CD4-positive, alpha-beta T cell (primary cell): ENCODE measurements around the gene MEDAG. TPM values are rescaled to one million over a fixed set of nuclear protein-coding genes. Genes with fewer than 3 reads are reported as not detected.

Experiments
- ATAC-seq: fragments of 200-7000 bp; cut with Tn5 transposase; one replicate; pipeline ENCODE4 v1.10.0; 2022; ENCODE audit warnings: mild to moderate bottlenecking; ENCODE audit not compliant: poor library complexity
- CTCF ChIA-PET: fragments of 350-600 bp; sonication (Branson Sonifier 250); formaldehyde crosslinking; loops from one replicate; lab custom pipeline; 2021; ENCODE audit warnings: antibody characterized with exemption, inconsistent platforms; lab: Charles Lee
- POLR2A ChIA-PET: fragments of 350-600 bp; sonication (Branson Sonifier 250); formaldehyde crosslinking; loops from one replicate; lab custom pipeline; 2021; ENCODE audit warnings: antibody characterized with exemption, inconsistent platforms; lab: Charles Lee
- DNase-seq, 14 experiments: peaks; one replicate each; pipeline ENCODE4 v3.0.0-alpha.2; 2013 to 2020; ENCODE audit warnings: mixed read lengths in 2 of 14
- H3K27ac ChIP-seq, 2 donors: one replicate each; pipeline versions ENCODE4 v1.5.1 to v1.7.0; 2013; ENCODE audit warnings: low read length in 2 of 2, low read depth in 1 of 2, mild to moderate bottlenecking in 1 of 2
- H3K27me3 ChIP-seq, 2 experiments: 1 replicate in 1 of 2; 2 replicates in 1 of 2; pipeline versions ENCODE4 v1.6.1 to v1.7.0; 2013; ENCODE audit warnings: low read length in 2 of 2, control low read depth in 1 of 2, mild to moderate bottlenecking in 1 of 2, moderate library complexity in 1 of 2; ENCODE audit not compliant: insufficient read depth in 2 of 2, control insufficient read depth in 1 of 2
- H3K36me3 ChIP-seq: one replicate; pipeline ENCODE4 v1.6.1; 2013; ENCODE audit warnings: low read length, control low read depth; ENCODE audit not compliant: insufficient read depth
- H3K4me1 ChIP-seq: one replicate; pipeline ENCODE4 v1.6.1; 2013; ENCODE audit warnings: low read length, control low read depth; ENCODE audit not compliant: insufficient read depth
- H3K4me3 ChIP-seq: one replicate; pipeline ENCODE4 v1.5.1; 2013; ENCODE audit warnings: mild to moderate bottlenecking, low read length, moderate library complexity
- H3K9me3 ChIP-seq, 2 experiments: 1 replicate in 1 of 2; 2 replicates in 1 of 2; pipeline versions ENCODE4 v1.6.1 to v1.7.0; 2013; ENCODE audit warnings: low read length in 2 of 2, mild to moderate bottlenecking in 2 of 2, control low read depth in 1 of 2, moderate library complexity in 1 of 2; ENCODE audit not compliant: control insufficient read depth in 1 of 2, insufficient read depth in 1 of 2
- H3K27ac Mint-ChIP-seq: one replicate; pipeline ENCODE4 v1.8.0; 2020; ENCODE audit warnings: mixed read lengths
- H3K27me3 Mint-ChIP-seq: one replicate; pipeline ENCODE4 v1.8.0; 2021; ENCODE audit warnings: mixed read lengths
- H3K36me3 Mint-ChIP-seq: one replicate; pipeline ENCODE4 v1.8.0; 2021; ENCODE audit warnings: low read depth, mixed read lengths
- H3K4me1 Mint-ChIP-seq: one replicate; pipeline ENCODE4 v1.8.0; 2021; ENCODE audit warnings: low read depth, mixed read lengths
- H3K4me3 Mint-ChIP-seq: one replicate; pipeline ENCODE4 v1.8.0; 2020; ENCODE audit warnings: mild to moderate bottlenecking, mixed read lengths
- H3K9me3 Mint-ChIP-seq: one replicate; pipeline ENCODE4 v1.8.0; 2020; ENCODE audit warnings: mixed read lengths
- intact Hi-C, 2 experiments: fragments of 100-400 bp; cut with DNase I in 1 of 2; cut with micrococcal nuclease in 1 of 2; formaldehyde crosslinking; loops; one replicate each; pipeline versions ENCODE4 v1.15.1 to v1.9.0; 2023 to 2025; cut with DNase I, micrococcal nuclease
- total RNA-seq, 174 experiments: library from RNA in 2 of 174; stranded (reverse) in 2 of 174; gene quantifications; one replicate each; pipeline ENCODE4 v1.2.3 and lab custom pipeline; 2021 to 2026
- TF ChIP-seq, protein P1 (sequence below): fragments of 200-600 bp; IDR thresholded peaks from one replicate; pipeline ENCODE4 v1.8.0; 2022; ENCODE audit warnings: antibody characterized with exemption, mild to moderate bottlenecking

Gene MEDAG
- total RNA-seq, 2 experiments from 2014 or later = not detected

DNA sequence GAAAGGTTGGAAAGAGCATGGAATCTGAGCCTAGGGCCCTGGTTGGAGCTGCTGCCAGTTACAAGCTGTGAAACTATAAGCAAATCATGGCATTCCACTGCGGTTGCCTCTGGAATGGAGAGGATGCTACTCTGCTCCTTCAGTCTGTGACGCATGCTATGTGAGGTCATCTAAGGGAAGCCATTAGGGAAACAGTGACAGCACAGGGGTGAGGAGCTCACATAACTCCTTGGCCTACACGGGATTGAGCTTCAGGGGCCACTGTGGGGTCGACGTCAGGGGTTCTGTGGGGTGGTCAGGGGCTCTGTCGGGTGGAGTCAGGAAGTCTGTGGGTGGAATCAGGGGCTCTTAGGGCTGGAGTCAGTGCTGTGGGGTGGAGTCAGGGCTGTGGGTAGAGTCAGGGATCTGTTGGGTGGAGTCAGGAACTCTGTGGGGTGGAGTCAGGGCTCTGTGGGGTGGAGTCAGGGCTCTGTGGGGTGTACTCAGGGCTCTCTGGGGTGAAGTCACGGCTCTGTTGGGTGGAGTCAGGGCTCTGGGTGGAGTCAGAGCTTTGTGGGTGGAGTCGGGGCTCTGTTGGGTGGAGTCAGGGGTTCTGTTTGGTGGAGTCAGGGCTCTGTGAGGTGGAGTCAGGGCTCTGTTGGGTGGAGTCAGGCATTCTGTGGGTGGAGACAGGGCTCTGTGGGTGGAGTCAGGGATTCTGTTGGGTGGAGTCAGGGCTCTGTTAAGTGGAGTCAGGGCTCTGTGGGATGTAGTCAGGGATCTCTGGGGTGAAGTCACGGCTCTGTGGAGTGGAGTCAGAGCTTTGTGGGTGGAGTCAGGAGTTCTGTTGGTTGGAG, 35.8 kb upstream of the MEDAG start:
- intact Hi-C loops = no loop called here
- Mint-ChIP-seq H3K4me1 (peaks cover 3% of the 10 kb centered on the region), H3K36me3 (no peaks in the 10 kb centered on the region), H3K4me3 (no peak overlapping the region), H3K27me3 (peaks cover 19% of the 10 kb centered on the region), H3K27ac (no peak overlapping the region), H3K9me3 (no peaks in the 10 kb centered on the region)
- POLR2A ChIA-PET = interaction anchor here (0.8 kb wide), 1 partner anchor 85 kb away, joined by 3 read pairs; no protein-coding TSS in a partner anchor
- H3K36me3 ChIP-seq = no peaks in the 10 kb centered on the region
- peaks cover 3% of the 10 kb centered on the region for H3K4me1 ChIP-seq
- ATAC-seq = peak; percentile 61
- CTCF ChIA-PET = no interaction called here
- H3K27me3 ChIP-seq = peaks cover 0 to 6% of the 10 kb centered on the region in 2 experiments
- TF ChIP-seq, protein P1, sequence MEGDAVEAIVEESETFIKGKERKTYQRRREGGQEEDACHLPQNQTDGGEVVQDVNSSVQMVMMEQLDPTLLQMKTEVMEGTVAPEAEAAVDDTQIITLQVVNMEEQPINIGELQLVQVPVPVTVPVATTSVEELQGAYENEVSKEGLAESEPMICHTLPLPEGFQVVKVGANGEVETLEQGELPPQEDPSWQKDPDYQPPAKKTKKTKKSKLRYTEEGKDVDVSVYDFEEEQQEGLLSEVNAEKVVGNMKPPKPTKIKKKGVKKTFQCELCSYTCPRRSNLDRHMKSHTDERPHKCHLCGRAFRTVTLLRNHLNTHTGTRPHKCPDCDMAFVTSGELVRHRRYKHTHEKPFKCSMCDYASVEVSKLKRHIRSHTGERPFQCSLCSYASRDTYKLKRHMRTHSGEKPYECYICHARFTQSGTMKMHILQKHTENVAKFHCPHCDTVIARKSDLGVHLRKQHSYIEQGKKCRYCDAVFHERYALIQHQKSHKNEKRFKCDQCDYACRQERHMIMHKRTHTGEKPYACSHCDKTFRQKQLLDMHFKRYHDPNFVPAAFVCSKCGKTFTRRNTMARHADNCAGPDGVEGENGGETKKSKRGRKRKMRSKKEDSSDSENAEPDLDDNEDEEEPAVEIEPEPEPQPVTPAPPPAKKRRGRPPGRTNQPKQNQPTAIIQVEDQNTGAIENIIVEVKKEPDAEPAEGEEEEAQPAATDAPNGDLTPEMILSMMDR = no peak
- H3K4me3 ChIP-seq = no peak overlapping the region
- H3K9me3 ChIP-seq = no peaks in the 10 kb centered on the region
- H3K27ac ChIP-seq = no peak overlapping the region
- peak in 4 of 14 experiments; percentile 2 to 56 (median 22) for DNase-seq

DNA sequence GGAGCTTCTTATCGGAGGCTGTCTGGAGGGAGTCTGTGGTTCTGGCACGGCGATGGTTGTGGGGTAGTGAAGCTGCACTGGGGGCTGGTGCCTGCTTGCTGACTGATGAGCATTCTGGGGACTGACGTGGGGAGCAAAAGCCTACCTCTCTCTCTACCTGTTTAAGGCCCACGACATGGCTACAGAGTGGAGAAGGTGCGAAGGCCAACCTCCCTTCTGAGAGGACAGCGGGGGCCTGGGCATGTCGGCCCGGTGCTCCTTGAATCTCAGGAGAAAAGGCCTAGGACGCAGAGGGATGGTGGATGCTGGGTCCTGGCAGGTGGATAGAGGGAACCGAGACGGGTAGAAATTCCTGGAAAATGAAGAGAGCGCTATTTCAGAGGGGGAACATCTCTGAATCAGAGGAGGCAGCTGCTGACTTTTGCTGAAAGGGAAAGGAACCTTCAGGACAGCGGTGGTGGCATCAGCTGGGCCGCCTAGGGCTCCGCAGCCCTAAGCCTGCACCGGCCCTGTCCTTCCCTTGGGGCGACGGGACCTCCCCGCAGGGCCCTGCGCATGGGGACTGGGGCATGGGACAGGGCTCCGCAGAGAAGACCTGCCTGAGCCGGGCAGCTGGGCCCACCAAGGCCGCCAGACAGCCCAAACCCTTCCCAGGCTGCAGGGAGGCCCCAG, 35.0 kb upstream of the MEDAG start:
- Histone ChIP-seq H3K27me3 (peaks cover 0 to 5% of the 10 kb centered on the region in 2 experiments), H3K4me1 (no peaks in the 10 kb centered on the region), H3K36me3 (no peaks in the 10 kb centered on the region), H3K9me3 (no peaks in the 10 kb centered on the region), H3K27ac (no peak overlapping the region), H3K4me3 (no peak overlapping the region)
- intact Hi-C loops = no loop called here
- TF ChIP-seq, protein P1 = no peak
- H3K27me3 Mint-ChIP-seq = peaks cover 20% of the 10 kb centered on the region
- no peak overlapping the region for H3K4me3 Mint-ChIP-seq
- POLR2A ChIA-PET = no interaction called here
- no peak overlapping the region for H3K27ac Mint-ChIP-seq
- CTCF ChIA-PET = no interaction called here
- DNase-seq = no peak
- no peak for ATAC-seq
- no peaks in the 10 kb centered on the region for H3K9me3 Mint-ChIP-seq
- no peaks in the 10 kb centered on the region for H3K36me3 Mint-ChIP-seq
- H3K4me1 Mint-ChIP-seq = no peaks in the 10 kb centered on the region

DNA sequence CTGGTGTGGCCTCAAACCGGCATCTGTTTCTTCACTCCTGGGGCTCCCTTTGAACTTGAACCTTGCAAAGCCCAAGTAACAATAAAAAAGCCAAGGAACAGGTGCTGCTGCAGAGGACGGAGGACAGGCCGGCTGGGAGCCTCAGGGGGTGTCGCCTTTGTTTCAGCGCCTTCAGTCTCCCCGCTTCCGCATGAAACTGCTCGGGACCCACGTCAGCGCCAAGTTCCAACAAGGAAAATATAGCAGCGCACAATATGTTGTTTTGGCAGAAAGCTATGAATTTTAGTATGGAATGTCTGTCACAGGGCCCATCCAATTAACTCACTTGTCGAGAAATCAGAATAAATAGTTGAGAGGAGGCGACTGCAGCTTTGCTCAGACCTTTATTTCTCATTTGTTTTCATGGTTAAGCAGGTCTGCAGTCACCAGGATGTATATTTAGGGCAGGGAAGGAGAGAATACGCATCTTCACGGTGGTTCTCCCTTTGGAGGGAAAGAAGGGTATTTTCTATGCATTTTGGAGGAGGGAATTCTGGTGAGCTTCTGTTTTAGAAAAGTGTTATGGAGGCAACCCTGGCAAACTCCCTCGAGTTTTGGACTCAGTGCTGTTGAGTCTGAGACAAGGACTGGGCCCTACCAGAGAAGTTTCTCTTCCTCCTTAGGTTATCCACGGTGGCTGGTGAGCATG, 34.3 kb upstream of the MEDAG start:
- TF ChIP-seq, protein P1 = no peak
- POLR2A ChIA-PET = no interaction called here
- Mint-ChIP-seq H3K4me3 (no peak overlapping the region), H3K27ac (no peak overlapping the region), H3K9me3 (no peaks in the 10 kb centered on the region), H3K36me3 (no peaks in the 10 kb centered on the region), H3K4me1 (no peaks in the 10 kb centered on the region), H3K27me3 (peaks cover 20% of the 10 kb centered on the region)
- Histone ChIP-seq H3K27me3 (peaks cover 0 to 2% of the 10 kb centered on the region in 2 experiments), H3K36me3 (no peaks in the 10 kb centered on the region), H3K4me3 (no peak overlapping the region), H3K9me3 (no peaks in the 10 kb centered on the region), H3K27ac (no peak overlapping the region), H3K4me1 (no peaks in the 10 kb centered on the region)
- CTCF ChIA-PET = no interaction called here
- ATAC-seq (no peak), DNase-seq (no peak)
- intact Hi-C loops = no loop called here
